Subcutaneous adipose tissue (tissue), 4 donors: ENCODE results near the gene VBP1. TPM values are rescaled to one million over a fixed set of nuclear protein-coding genes. Genes with fewer than 3 reads are reported as not detected.

Experiments used
- CTCF ChIP-seq: fragments of 450-650 bp; IDR thresholded peaks from one replicate; pipeline ENCODE4 v1.5.1; 2016; ENCODE audit warnings: low read depth, mild to moderate bottlenecking, control low read depth, antibody characterized with exemption, moderate library complexity
- total RNA-seq, 4 donors: library from RNA; depleted of rRNA; stranded (reverse); fragments of >200 nt; gene quantifications; one replicate each; pipeline ENCODE4 v1.1.0, GENCODE V29; 2016

Gene VBP1
- total RNA-seq, 4 donors from 2014 or later, result 21.9 to 44.3 (median 26.8) TPM

DNA sequence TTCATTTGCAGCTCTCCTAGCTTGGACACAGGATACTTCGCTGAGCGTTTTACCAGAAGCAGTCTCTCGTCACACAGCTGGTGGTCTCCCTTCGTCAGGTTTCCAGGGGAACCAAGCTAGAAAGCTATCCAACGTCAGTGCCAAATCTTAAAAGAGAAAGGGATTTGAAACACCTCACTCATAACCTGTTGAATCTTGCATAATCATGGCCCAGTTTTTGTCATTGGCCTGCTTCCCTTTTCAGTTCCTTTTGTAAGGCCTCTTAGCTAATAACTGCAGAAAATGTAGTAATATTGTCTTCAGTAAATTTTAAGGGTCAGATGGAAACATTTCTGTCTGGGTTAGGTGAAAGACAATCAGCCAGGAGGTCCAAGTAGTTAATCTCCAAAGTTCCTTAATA lies 26.0 kb downstream of the VBP1 start:
- TF ChIP-seq CTCF, result no peak

- no peak for TF ChIP-seq CTCF
Observed at GRCh38 chrX:155246748-155247147, 30.5 kb downstream of the VBP1 start.

DNA sequence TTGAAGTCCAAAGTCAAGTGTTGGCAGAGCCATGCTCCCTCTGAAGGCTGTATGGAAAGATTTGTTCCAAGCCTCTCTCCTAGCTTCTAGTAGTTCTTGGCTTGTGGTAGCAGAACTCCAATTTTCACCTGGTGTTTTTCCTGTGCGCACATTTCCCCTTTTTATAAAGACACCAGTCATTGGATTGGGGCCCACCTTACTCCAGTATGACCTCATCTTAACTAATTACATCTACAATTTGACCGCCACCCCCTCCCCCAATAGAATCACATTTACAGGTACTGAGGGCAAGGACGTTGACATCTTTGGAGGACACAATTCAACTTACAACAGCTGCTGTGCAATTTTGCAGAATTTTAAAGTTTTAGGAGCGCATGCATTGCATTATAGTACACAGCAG lies 31.2 kb downstream of the VBP1 start:
- TF ChIP-seq CTCF, result no peak

GRCh38 chrX:155251391-155251790 lies 35.1 kb downstream of the VBP1 start:
- TF ChIP-seq CTCF, result no peak

- TF ChIP-seq CTCF, result no peak
Observed at GRCh38 chrX:155259752-155260151, 43.5 kb downstream of the VBP1 start.

DNA sequence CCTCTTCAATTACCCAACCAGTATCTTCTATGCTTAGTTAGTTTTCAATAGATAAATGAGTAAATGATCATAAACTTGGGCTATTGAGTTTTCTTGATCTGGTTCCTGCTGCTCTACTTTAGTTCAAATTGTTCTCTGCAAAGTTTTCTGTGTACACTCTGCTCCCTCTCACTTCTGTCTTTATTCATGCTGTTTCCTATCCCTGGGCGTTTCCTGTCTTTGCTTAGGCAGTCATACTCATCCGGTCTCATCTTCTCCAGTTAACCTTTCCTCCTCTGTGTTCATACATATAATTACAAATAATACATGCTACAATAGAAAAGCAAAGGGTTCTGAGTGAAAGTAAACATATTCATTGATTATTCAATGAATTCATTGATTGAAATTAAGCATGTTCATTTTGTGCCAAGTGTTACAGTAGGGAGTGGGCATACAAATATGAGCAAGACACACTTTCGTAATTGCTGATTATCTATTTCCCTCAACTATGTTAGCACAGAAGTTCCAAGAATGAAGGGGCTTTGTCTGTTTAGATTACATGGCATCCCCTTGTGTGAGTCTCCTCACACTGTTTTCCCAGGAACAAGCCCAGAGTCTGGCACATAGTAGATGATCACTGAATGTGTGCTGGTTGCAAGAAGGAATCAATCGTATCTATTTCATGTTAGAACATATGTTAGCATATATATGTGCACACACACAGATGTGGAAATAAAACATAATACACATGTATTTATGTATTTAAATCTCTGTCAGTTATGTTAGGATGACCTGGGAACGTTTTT lies 46.9 kb downstream of the VBP1 start:
- TF ChIP-seq CTCF, result no peak

DNA sequence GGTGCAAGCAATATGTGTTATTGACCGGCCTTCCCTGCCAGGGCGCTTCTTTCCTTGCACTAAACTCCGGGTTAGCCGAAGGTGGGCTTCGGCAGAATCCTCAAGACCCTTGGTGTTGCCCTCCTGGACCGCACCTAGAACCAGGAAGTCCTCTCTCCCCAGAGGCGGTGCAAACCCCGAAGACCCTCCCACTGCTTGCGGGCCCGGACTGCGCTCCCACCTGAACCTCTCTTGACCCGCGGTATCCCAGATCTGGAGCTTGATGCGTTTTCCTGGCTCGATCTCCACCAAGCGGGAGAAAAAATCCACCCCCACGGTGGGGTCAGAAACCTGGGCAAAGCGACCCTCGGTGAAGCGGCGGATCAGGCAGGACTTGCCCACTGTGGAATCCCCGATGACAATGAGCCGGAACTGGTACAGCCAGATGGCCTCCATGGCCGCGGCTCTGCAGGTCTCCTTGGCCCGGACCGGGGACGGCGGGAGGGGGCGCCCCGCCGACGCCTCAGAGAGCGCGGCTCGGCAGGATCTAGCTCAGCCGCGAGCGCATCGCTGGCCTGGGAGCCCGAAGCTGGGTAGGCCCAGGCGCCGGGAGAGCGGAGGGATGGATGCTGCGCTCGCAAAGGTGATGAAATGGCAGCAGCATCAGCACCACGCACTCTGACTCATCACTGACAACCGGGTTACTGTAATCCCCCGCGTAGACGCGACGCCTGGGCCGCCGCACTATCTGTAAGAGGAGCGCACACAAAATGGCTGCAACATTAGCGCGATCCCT lies 47.8 kb downstream of the VBP1 start, which contains the start of gene RAB39B:
Gene RAB39B, minus strand, starts transcription at position 638 of the 775 bp plus-strand sequence. Its CDS starts 203 bp downstream, at position 435.
- TF ChIP-seq CTCF, result no peak
